Activated naive CD8-positive, alpha-beta T cell treated with anti-CD3 and anti-CD28 coated beads, Interleukin-2, amount 10 ng/mL, durations not matched to agents 7 days and 5 days (primary cell): ENCODE data around the gene PI4KB. TPM values are rescaled to one million over a fixed set of nuclear protein-coding genes. Genes with fewer than 3 reads are reported as not detected.

ENCODE experiments used
- ATAC-seq: fragments of 150-1000 bp; cut with Tn5 transposase; one replicate; pipeline ENCODE4 v1.10.0; 2021; ENCODE audit warnings: low read depth, moderate library complexity
- POLR2A ChIA-PET: fragments of 350-600 bp; sonication (Branson Sonifier 250); formaldehyde crosslinking; loops from one replicate; lab custom pipeline; 2021; ENCODE audit warnings: antibody characterized with exemption; lab: Charles Lee
- DNase-seq: peaks from one replicate; pipeline ENCODE4 v3.0.0; 2021
- H3K27ac Mint-ChIP-seq: one replicate; pipeline ENCODE4 v1.8.0; 2022; ENCODE audit warnings: mild to moderate bottlenecking, mixed read lengths
- H3K27me3 Mint-ChIP-seq: one replicate; pipeline ENCODE4 v1.8.0; 2022; ENCODE audit warnings: mild to moderate bottlenecking, moderate library complexity, mixed read lengths
- H3K36me3 Mint-ChIP-seq: one replicate; pipeline ENCODE4 v1.8.0; 2021; ENCODE audit warnings: mild to moderate bottlenecking, mixed read lengths
- H3K4me1 Mint-ChIP-seq: one replicate; pipeline ENCODE4 v1.8.0; 2021; ENCODE audit warnings: mixed read lengths
- H3K4me3 Mint-ChIP-seq: one replicate; pipeline ENCODE4 v1.8.0; 2022; ENCODE audit warnings: mild to moderate bottlenecking, moderate library complexity, mixed read lengths
- H3K9me3 Mint-ChIP-seq: one replicate; pipeline ENCODE4 v1.8.0; 2021; ENCODE audit warnings: mixed read lengths
- total RNA-seq, 2 experiments: library from RNA; stranded (reverse); gene quantifications; one replicate each; pipeline ENCODE4 v1.2.3, GENCODE V29; 2021

Gene PI4KB
- total RNA-seq, 2 experiments from 2014 or later, result 73.8 to 75.7 TPM

GRCh38 chr1:151313501-151313900, 13.7 kb downstream of the PI4KB start:
- DNase-seq (no peak), ATAC-seq (no peak)
- Mint-ChIP-seq H3K36me3 (peaks cover 25% of the 10 kb centered on the region), H3K4me3 (no peak overlapping the region), H3K4me1 (peaks cover 19% of the 10 kb centered on the region), H3K9me3 (no peaks in the 10 kb centered on the region), H3K27ac (no peak overlapping the region), H3K27me3 (no peaks in the 10 kb centered on the region)
- POLR2A ChIA-PET, result interaction anchor here (1.5 kb wide), 1 partner anchor 14 kb away, joined by 5 read pairs; the partner anchor contains the start of gene PI4KB

- POLR2A ChIA-PET, result interaction anchor here (1.0 to 1.5 kb wide), 2 partner anchors 14 to 122 kb away, joined by 3 to 5 read pairs; partner anchors contain the start of gene PI4KB
- ATAC-seq (no peak), DNase-seq (no peak)
- H3K4me1 Mint-ChIP-seq, result peaks cover 19% of the 10 kb centered on the region
- peaks cover 28% of the 10 kb centered on the region for H3K36me3 Mint-ChIP-seq
- no peaks in the 10 kb centered on the region for H3K9me3 Mint-ChIP-seq
- H3K4me3 Mint-ChIP-seq, result no peak overlapping the region
- no peaks in the 10 kb centered on the region for H3K27me3 Mint-ChIP-seq
- H3K27ac Mint-ChIP-seq, result no peak overlapping the region
Measured at GRCh38 chr1:151312826-151313225, 14.4 kb downstream of the PI4KB start.

- Mint-ChIP-seq H3K27me3 (no peaks in the 10 kb centered on the region), H3K27ac (no peak overlapping the region), H3K4me1 (peaks cover 19% of the 10 kb centered on the region), H3K36me3 (peaks cover 26% of the 10 kb centered on the region), H3K9me3 (no peaks in the 10 kb centered on the region), H3K4me3 (no peak overlapping the region)
- POLR2A ChIA-PET, result interaction anchor here (1.0 to 2.2 kb wide), 3 partner anchors 15 to 122 kb away, joined by 3 to 9 read pairs (median 5); partner anchors contain the start of gene PI4KB
- ATAC-seq, result no peak
- DNase-seq, result no peak
Measured at GRCh38 chr1:151312411-151312810, 14.8 kb downstream of the PI4KB start.

GRCh38 chr1:151311589-151312331, 15.5 kb downstream of the PI4KB start:
- Mint-ChIP-seq H3K4me1 (peaks cover 19% of the 10 kb centered on the region), H3K9me3 (no peaks in the 10 kb centered on the region), H3K36me3 (peaks cover 26% of the 10 kb centered on the region), H3K27ac (peak overlapping the region; percentile 31), H3K4me3 (no peak overlapping the region), H3K27me3 (no peaks in the 10 kb centered on the region)
- ATAC-seq, result peak; percentile 90
- no peak for DNase-seq
- POLR2A ChIA-PET, result interaction anchor here (0.9 to 2.2 kb wide), 3 partner anchors 9 to 121 kb away, joined by 3 to 9 read pairs (median 3); partner anchors contain the start of gene PI4KB

- POLR2A ChIA-PET, result interaction anchor here (0.5 to 2.2 kb wide), 2 partner anchors 16 to 53 kb away, joined by 4 to 9 read pairs; partner anchors contain the start of gene PI4KB
- H3K4me3 Mint-ChIP-seq, result no peak overlapping the region
- peaks cover 19% of the 10 kb centered on the region for H3K4me1 Mint-ChIP-seq
- ATAC-seq (no peak), DNase-seq (no peak)
- no peaks in the 10 kb centered on the region for H3K9me3 Mint-ChIP-seq
- H3K27ac Mint-ChIP-seq, result no peak overlapping the region
- no peaks in the 10 kb centered on the region for H3K27me3 Mint-ChIP-seq
- peaks cover 26% of the 10 kb centered on the region for H3K36me3 Mint-ChIP-seq
Measured at GRCh38 chr1:151311011-151311410, 16.2 kb downstream of the PI4KB start.

GRCh38 chr1:151309811-151310323, 17.3 kb downstream of the PI4KB start:
- no peak for ATAC-seq
- Mint-ChIP-seq H3K27ac (no peak overlapping the region), H3K27me3 (no peaks in the 10 kb centered on the region), H3K36me3 (peaks cover 29% of the 10 kb centered on the region), H3K9me3 (no peaks in the 10 kb centered on the region), H3K4me1 (peaks cover 19% of the 10 kb centered on the region), H3K4me3 (no peak overlapping the region)
- no peak for DNase-seq
- POLR2A ChIA-PET, result interaction anchor here (0.5 to 2.2 kb wide), 3 partner anchors 13 to 17 kb away, joined by 3 to 9 read pairs (median 3); partner anchors contain the start of gene PI4KB

- H3K4me3 Mint-ChIP-seq, result no peak overlapping the region
- DNase-seq (no peak), ATAC-seq (no peak)
- H3K27me3 Mint-ChIP-seq, result no peaks in the 10 kb centered on the region
- peaks cover 15% of the 10 kb centered on the region for H3K36me3 Mint-ChIP-seq
- H3K27ac Mint-ChIP-seq, result peak overlapping the region; percentile 27
- H3K4me1 Mint-ChIP-seq, result peaks cover 2% of the 10 kb centered on the region
- POLR2A ChIA-PET, result interaction anchor here (0.5 to 5.0 kb wide), 3 partner anchors 11 to 139 kb away, joined by 6 to 22 read pairs (median 6); no protein-coding TSS in a partner anchor
- H3K9me3 Mint-ChIP-seq, result no peaks in the 10 kb centered on the region
Measured at GRCh38 chr1:151294742-151295462, 32.3 kb downstream of the PI4KB start.

GRCh38 chr1:151293093-151293492, 34.1 kb downstream of the PI4KB start:
- POLR2A ChIA-PET, result interaction anchor here (1.8 to 5.0 kb wide), 3 partner anchors 9 to 46 kb away, joined by 4 to 22 read pairs (median 6); no protein-coding TSS in a partner anchor
- peaks cover 12% of the 10 kb centered on the region for H3K36me3 Mint-ChIP-seq

GRCh38 chr1:151292207-151293030, 34.8 kb downstream of the PI4KB start:
- H3K27ac Mint-ChIP-seq, result peak overlapping the region; percentile 43
- H3K4me3 Mint-ChIP-seq, result no peak overlapping the region
- POLR2A ChIA-PET, result interaction anchor here (0.8 to 5.0 kb wide), 4 partner anchors 8 to 106 kb away, joined by 3 to 22 read pairs (median 4); partner anchors contain the start of gene ZNF687
- H3K9me3 Mint-ChIP-seq, result no peaks in the 10 kb centered on the region
- ATAC-seq (no peak), DNase-seq (no peak)
- peaks cover 2% of the 10 kb centered on the region for H3K4me1 Mint-ChIP-seq
- peaks cover 10% of the 10 kb centered on the region for H3K36me3 Mint-ChIP-seq
- H3K27me3 Mint-ChIP-seq, result no peaks in the 10 kb centered on the region

More at GRCh38 chr1:151293093-151293492, 34.1 kb downstream of the PI4KB start:
- no peaks in the 10 kb centered on the region for H3K9me3 Mint-ChIP-seq
- peak overlapping the region; percentile 60 for H3K27ac Mint-ChIP-seq
- ATAC-seq, result peak; percentile 11
- H3K4me1 Mint-ChIP-seq, result peaks cover 2% of the 10 kb centered on the region
- no peaks in the 10 kb centered on the region for H3K27me3 Mint-ChIP-seq
- H3K4me3 Mint-ChIP-seq, result no peak overlapping the region
- no peak for DNase-seq

- DNase-seq (no peak), ATAC-seq (no peak)
- Mint-ChIP-seq H3K36me3 (peaks cover 12% of the 10 kb centered on the region), H3K4me1 (peaks cover 2% of the 10 kb centered on the region), H3K27ac (no peak overlapping the region), H3K27me3 (no peaks in the 10 kb centered on the region), H3K4me3 (no peak overlapping the region), H3K9me3 (no peaks in the 10 kb centered on the region)
- POLR2A ChIA-PET, result no interaction called here
Measured at GRCh38 chr1:151290709-151291303, 36.4 kb downstream of the PI4KB start.

GRCh38 chr1:151289991-151290708, 37.1 kb downstream of the PI4KB start:
- Mint-ChIP-seq H3K27me3 (no peaks in the 10 kb centered on the region), H3K4me3 (no peak overlapping the region), H3K9me3 (no peaks in the 10 kb centered on the region), H3K4me1 (peaks cover 2% of the 10 kb centered on the region), H3K36me3 (peaks cover 11% of the 10 kb centered on the region), H3K27ac (no peak overlapping the region)
- ATAC-seq, result no peak
- no peak for DNase-seq
- POLR2A ChIA-PET, result interaction anchor here (0.6 kb wide), 1 partner anchor 619 kb away, joined by 3 read pairs; no protein-coding TSS in a partner anchor
